Left ventricle myocardium inferior (tissue), 1 donor: ENCODE measurements around the gene YBX1. TPM values are rescaled to one million over a fixed set of nuclear protein-coding genes. Genes with fewer than 3 reads are reported as not detected.
"Not testable (repeated sequence)": the region's sequence is repeated elsewhere in the genome, so short reads cannot be mapped to it uniquely, and the experiment has no call there.

Source experiments
- DNase-seq: peaks from one replicate; pipeline ENCODE4 v3.0.0-alpha.2; 2020
- H3K27ac ChIP-seq: fragments of 200-600 bp; replicated peaks from 2 replicates; pipeline ENCODE4 v1.8.0; 2021
- H3K27me3 ChIP-seq: fragments of 200-600 bp; 2 replicates; pipeline ENCODE4 v1.8.0; 2021; ENCODE audit warnings: low read depth
- H3K36me3 ChIP-seq: fragments of 200-600 bp; 2 replicates; pipeline ENCODE4 v1.8.0; 2021
- H3K4me1 ChIP-seq: fragments of 200-600 bp; 2 replicates; pipeline ENCODE4 v1.8.0; 2021
- H3K4me3 ChIP-seq: fragments of 200-600 bp; 2 replicates; pipeline ENCODE4 v1.8.0; 2021; ENCODE audit warnings: mild to moderate bottlenecking, moderate library complexity
- H3K9me3 ChIP-seq: fragments of 200-600 bp; replicated peaks from 2 replicates; pipeline ENCODE4 v1.8.0; 2021
- intact Hi-C: fragments of 100-400 bp; cut with micrococcal nuclease; formaldehyde crosslinking; loops from one replicate; pipeline ENCODE4 v1.11.0; 2022
- total RNA-seq: library from RNA; stranded (reverse); fragmentation: NEBNext Ultra II Directional; extraction: Animal tissue kit (Norgen Biotek cat#: 25700); gene quantifications from one replicate; pipeline ENCODE4 v1.2.1, GENCODE V29; 2021
- TF ChIP-seq, protein P1 (sequence below): fragments of 200-600 bp; IDR thresholded peaks from 2 replicates; pipeline ENCODE4 v1.8.0; 2021; ENCODE audit warnings: antibody characterized with exemption, mild to moderate bottlenecking, borderline replicate concordance
- donor health status: DM: no; HTN: yes; CAD: no; lungs with severe emphysema.

YBX1 gene
- total RNA-seq, 1 donor from 2014 or later, result 754 TPM

DNA sequence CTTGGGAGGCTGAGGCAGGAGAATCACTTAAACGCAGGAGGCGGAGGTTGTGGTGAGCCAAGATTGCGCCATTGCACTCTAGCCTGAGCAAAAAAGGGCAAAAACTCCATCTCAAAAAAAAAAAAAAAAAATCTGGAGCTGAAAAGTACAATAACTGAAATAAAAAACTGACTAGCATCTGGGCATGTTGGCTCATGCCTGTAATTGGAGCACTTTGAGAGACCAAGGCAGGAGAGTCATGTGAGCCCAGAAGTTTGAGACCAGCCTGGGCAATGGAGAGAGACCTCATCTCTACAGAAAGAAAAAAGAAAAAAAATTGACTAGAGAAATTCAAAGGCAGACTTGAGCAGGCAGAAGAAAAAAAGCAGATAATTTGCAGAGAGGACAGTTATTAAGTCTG lies 39.7 kb downstream of the YBX1 start:
- Histone ChIP-seq H3K4me1 (no peaks in the 10 kb centered on the region), H3K9me3 (no peaks in the 10 kb centered on the region), H3K27ac (no peak overlapping the region), H3K27me3 (no peaks in the 10 kb centered on the region), H3K36me3 (no peaks in the 10 kb centered on the region), H3K4me3 (no peak overlapping the region)
- intact Hi-C loops, result no loop called here
- no peak for DNase-seq
- TF ChIP-seq, protein P1, sequence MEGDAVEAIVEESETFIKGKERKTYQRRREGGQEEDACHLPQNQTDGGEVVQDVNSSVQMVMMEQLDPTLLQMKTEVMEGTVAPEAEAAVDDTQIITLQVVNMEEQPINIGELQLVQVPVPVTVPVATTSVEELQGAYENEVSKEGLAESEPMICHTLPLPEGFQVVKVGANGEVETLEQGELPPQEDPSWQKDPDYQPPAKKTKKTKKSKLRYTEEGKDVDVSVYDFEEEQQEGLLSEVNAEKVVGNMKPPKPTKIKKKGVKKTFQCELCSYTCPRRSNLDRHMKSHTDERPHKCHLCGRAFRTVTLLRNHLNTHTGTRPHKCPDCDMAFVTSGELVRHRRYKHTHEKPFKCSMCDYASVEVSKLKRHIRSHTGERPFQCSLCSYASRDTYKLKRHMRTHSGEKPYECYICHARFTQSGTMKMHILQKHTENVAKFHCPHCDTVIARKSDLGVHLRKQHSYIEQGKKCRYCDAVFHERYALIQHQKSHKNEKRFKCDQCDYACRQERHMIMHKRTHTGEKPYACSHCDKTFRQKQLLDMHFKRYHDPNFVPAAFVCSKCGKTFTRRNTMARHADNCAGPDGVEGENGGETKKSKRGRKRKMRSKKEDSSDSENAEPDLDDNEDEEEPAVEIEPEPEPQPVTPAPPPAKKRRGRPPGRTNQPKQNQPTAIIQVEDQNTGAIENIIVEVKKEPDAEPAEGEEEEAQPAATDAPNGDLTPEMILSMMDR, result no peak

- H3K4me3 ChIP-seq, H3K36me3 ChIP-seq, H3K9me3 ChIP-seq, DNase-seq, intact Hi-C loops, H3K4me1 ChIP-seq, H3K27me3 ChIP-seq, H3K27ac ChIP-seq: not testable (repeated sequence)
Measured at GRCh38 chr1:42722403-42722802, 40.2 kb downstream of the YBX1 start.

GRCh38 chr1:42723511-42723910 lies 41.3 kb downstream of the YBX1 start:
- Histone ChIP-seq H3K4me3 (no peak overlapping the region), H3K36me3 (no peaks in the 10 kb centered on the region), H3K9me3 (no peaks in the 10 kb centered on the region), H3K4me1 (no peaks in the 10 kb centered on the region), H3K27me3 (no peaks in the 10 kb centered on the region), H3K27ac (no peak overlapping the region)
- intact Hi-C loops, result no loop called here
- DNase-seq, result no peak
- TF ChIP-seq, protein P1, result no peak

- DNase-seq, H3K9me3 ChIP-seq, H3K27ac ChIP-seq, H3K4me3 ChIP-seq, H3K36me3 ChIP-seq, intact Hi-C loops, H3K4me1 ChIP-seq, H3K27me3 ChIP-seq: not testable (repeated sequence)
Measured at GRCh38 chr1:42725820-42726219, 43.6 kb downstream of the YBX1 start.

GRCh38 chr1:42730002-42730401 lies 47.8 kb downstream of the YBX1 start:
- H3K36me3 ChIP-seq, result no peaks in the 10 kb centered on the region
- H3K27ac ChIP-seq, result no peak overlapping the region
- no peak overlapping the region for H3K4me3 ChIP-seq
- DNase-seq, result no peak
- intact Hi-C loops, result no loop called here
- no peaks in the 10 kb centered on the region for H3K27me3 ChIP-seq
- no peaks in the 10 kb centered on the region for H3K4me1 ChIP-seq
- H3K9me3 ChIP-seq, result no peaks in the 10 kb centered on the region
- TF ChIP-seq, protein P1, result no peak

- intact Hi-C loops, result no loop called here
- H3K4me1 ChIP-seq, result no peaks in the 10 kb centered on the region
- no peak overlapping the region for H3K27ac ChIP-seq
- no peaks in the 10 kb centered on the region for H3K9me3 ChIP-seq
- H3K27me3 ChIP-seq, result no peaks in the 10 kb centered on the region
- no peak for DNase-seq
- TF ChIP-seq, protein P1, result no peak
- no peak overlapping the region for H3K4me3 ChIP-seq
- H3K36me3 ChIP-seq, result no peaks in the 10 kb centered on the region
Measured at GRCh38 chr1:42730988-42731387, 48.8 kb downstream of the YBX1 start.

- no peak overlapping the region for H3K4me3 ChIP-seq
- no peak overlapping the region for H3K27ac ChIP-seq
- intact Hi-C loops, result no loop called here
- H3K27me3 ChIP-seq, result no peaks in the 10 kb centered on the region
- TF ChIP-seq, protein P1, result no peak
- no peak for DNase-seq
- H3K9me3 ChIP-seq, result no peaks in the 10 kb centered on the region
- no peaks in the 10 kb centered on the region for H3K36me3 ChIP-seq
- no peaks in the 10 kb centered on the region for H3K4me1 ChIP-seq
Measured at GRCh38 chr1:42731585-42731984, 49.4 kb downstream of the YBX1 start.
